Measurements from ENCODE around the gene MRO. TPM values are rescaled to one million over a fixed set of nuclear protein-coding genes. Genes with fewer than 3 reads are reported as not detected.

MRO gene
- total and polyA plus RNA-seq, 11 donors: 0.19 to 6.9 (median 1.6) TPM

- Histone ChIP-seq H3K9me3 (no peaks in the 10 kb centered on the region), H3K27me3 (peaks cover 0 to 8% (median 0%) of the 10 kb centered on the region in 9 donors), H3K27ac (no peak overlapping the region), H3K36me3 (no peaks in the 10 kb centered on the region), H3K4me1 (no peaks in the 10 kb centered on the region), H3K4me3 (no peak overlapping the region)
- 28 to 51% (median 35%) methylated on average over 5 of the region's 5 CpGs for WGBS, 4 donors
- TF ChIP-seq POLR2A (IDR thresholded peaks at IDR 0.05): no peak
- TF ChIP-seq CTCF (IDR thresholded peaks at IDR 0.05): no peak
- intact Hi-C loops (cut with DNase I): no loop called here
- no peak for DNase-seq
- no peak for ATAC-seq
Measured at GRCh38 chr18:50751490-50751889, 68.3 kb downstream of the MRO start.

GRCh38 chr18:50750546-50750945 lies 69.3 kb downstream of the MRO start:
- DNase-seq: no peak
- H3K4me1 ChIP-seq: no peaks in the 10 kb centered on the region
- no peaks in the 10 kb centered on the region for H3K36me3 ChIP-seq
- intact Hi-C loops (cut with DNase I): no loop called here
- ATAC-seq: no peak
- peaks cover 0 to 8% (median 0%) of the 10 kb centered on the region in 9 donors for H3K27me3 ChIP-seq
- TF ChIP-seq CTCF (IDR thresholded peaks at IDR 0.05) (no peak), POLR2A (IDR thresholded peaks at IDR 0.05) (no peak)
- 78 to 94% (median 84%) methylated on average over 2 of the region's 2 CpGs for WGBS, 4 donors
- H3K9me3 ChIP-seq: no peaks in the 10 kb centered on the region
- H3K4me3 ChIP-seq: no peak overlapping the region
- H3K27ac ChIP-seq: no peak overlapping the region

- ATAC-seq (no peak), DNase-seq (no peak)
- Histone ChIP-seq H3K4me3 (no peak overlapping the region), H3K36me3 (no peaks in the 10 kb centered on the region), H3K27me3 (peaks cover 0 to 8% (median 0%) of the 10 kb centered on the region in 9 donors), H3K27ac (no peak overlapping the region), H3K4me1 (no peaks in the 10 kb centered on the region), H3K9me3 (no peaks in the 10 kb centered on the region)
- TF ChIP-seq CTCF (IDR thresholded peaks at IDR 0.05) (no peak), POLR2A (IDR thresholded peaks at IDR 0.05) (no peak)
- 37 to 53% (median 42%) methylated on average over 2 to 4 of the region's 4 CpGs for WGBS, 4 donors
- intact Hi-C loops (cut with DNase I): no loop called here
Measured at GRCh38 chr18:50749945-50750344, 69.9 kb downstream of the MRO start.

- no peak for TF ChIP-seq CTCF (IDR thresholded peaks at IDR 0.05)
- TF ChIP-seq POLR2A (IDR thresholded peaks at IDR 0.05): no peak
- no peak overlapping the region for H3K27ac ChIP-seq
- ATAC-seq (no peak), DNase-seq (no peak)
- H3K4me1 ChIP-seq: no peaks in the 10 kb centered on the region
- H3K4me3 ChIP-seq: no peak overlapping the region
- intact Hi-C loops (cut with DNase I): no loop called here
- 73 to 81% (median 79%) methylated on average over 5 of the region's 5 CpGs for WGBS, 4 donors
- no peaks in the 10 kb centered on the region for H3K9me3 ChIP-seq
- peaks cover 0 to 8% (median 0%) of the 10 kb centered on the region in 9 donors for H3K27me3 ChIP-seq
- H3K36me3 ChIP-seq: no peaks in the 10 kb centered on the region
Measured at GRCh38 chr18:50749421-50749820, 70.4 kb downstream of the MRO start.
